K562 (cell line): ENCODE results near the gene ODC1. TPM values are rescaled to one million over a fixed set of nuclear protein-coding genes. Genes with fewer than 3 reads are reported as not detected.
A peak's percentile ranks its signal among the peaks of the same experiment; 100 is the strongest.

ENCODE experiments used
- ARNT ChIP-seq, 2 experiments: fragments of 450-650 bp; IDR thresholded peaks; 2 replicates each; pipeline ENCODE4 v1.6.1; 2016; ENCODE audit warnings: mild to moderate bottlenecking in 1 of 2
- ATF3 ChIP-seq, 2 experiments: fragments of 450-650 bp in 1 of 2; sonication (generic) in 1 of 2; formaldehyde crosslinking in 1 of 2; IDR thresholded peaks in 1 of 2; conservative IDR thresholded peaks in 1 of 2; 2 replicates each; pipeline versions ENCODE4 v1.6.1 to v1.8.1; 2016 to 2023; ENCODE audit warnings: mild to moderate bottlenecking in 2 of 2, moderate library complexity in 2 of 2, inconsistent platforms in 1 of 2, missing genetic modification reagents in 1 of 2
- FOS ChIP-seq: IDR thresholded peaks from 3 replicates; pipeline ENCODE4 v1.6.1; 2011; ENCODE audit not compliant: insufficient read length; ENCODE audit errors: extremely low read depth
- FUS ChIP-seq: fragments of 200-400 bp; formaldehyde crosslinking; optimal IDR thresholded peaks from 2 replicates; pipeline ENCODE3; 2017; ENCODE audit warnings: low read depth, low read length
- GTF3C2 ChIP-seq: IDR thresholded peaks from 3 replicates; pipeline ENCODE4 v1.6.1; 2011; ENCODE audit warnings: borderline replicate concordance, mild to moderate bottlenecking, moderate library complexity; ENCODE audit not compliant: insufficient read length; ENCODE audit errors: extremely low read depth
- HES1 ChIP-seq: fragments of 450-650 bp; IDR thresholded peaks from 2 replicates; pipeline ENCODE4 v1.6.1; 2016; ENCODE audit warnings: low read depth, mild to moderate bottlenecking, moderate library complexity
- MYBL2 ChIP-seq, 2 experiments: fragments of 450-650 bp in 1 of 2; sonication (generic) in 1 of 2; formaldehyde crosslinking in 1 of 2; IDR thresholded peaks; 2 replicates each; pipeline versions ENCODE4 v1.6.1 to v1.8.1; 2017 to 2022; ENCODE audit warnings: borderline replicate concordance in 1 of 2, inconsistent platforms in 1 of 2, low read depth in 1 of 2, mild to moderate bottlenecking in 1 of 2, missing genetic modification reagents in 1 of 2, moderate library complexity in 1 of 2
- NCOA6 ChIP-seq: fragments of 450-650 bp; IDR thresholded peaks from 2 replicates; pipeline ENCODE4 v1.6.1; 2017; ENCODE audit warnings: mild to moderate bottlenecking
- TBP ChIP-seq: optimal IDR thresholded peaks from 2 replicates; pipeline ENCODE3; 2011; ENCODE audit warnings: low read depth, low read length, improper control_type of control experiment
- TCF7 ChIP-seq: sonication (generic); IDR thresholded peaks from 2 replicates; pipeline ENCODE4 v1.6.1; 2016; ENCODE audit warnings: antibody characterized with exemption, borderline replicate concordance
- ZBTB33 ChIP-seq: sonication (generic); formaldehyde crosslinking; IDR thresholded peaks from 2 replicates; pipeline ENCODE4 v1.8.1; 2023; ENCODE audit warnings: mild to moderate bottlenecking, missing genetic modification reagents
- ZFX ChIP-seq: sonication (generic); formaldehyde crosslinking; IDR thresholded peaks from 2 replicates; pipeline ENCODE4 v1.8.0; 2022; ENCODE audit warnings: mild to moderate bottlenecking, missing genetic modification reagents, moderate library complexity
- ZNF23 ChIP-seq: fragments of 250-450 bp; sonication (Bioruptor Pico); IDR thresholded peaks from 2 replicates; pipeline ENCODE4 v1.4.0; 2020; ENCODE audit warnings: mild to moderate bottlenecking
- ZNF592 ChIP-seq: fragments of 450-650 bp; IDR thresholded peaks from 2 replicates; pipeline ENCODE4 v1.6.1; 2017; ENCODE audit warnings: antibody characterized with exemption, mild to moderate bottlenecking
- polyA plus RNA-seq, 8 experiments: library from polyadenylated mRNA; depleted of rRNA in 4 of 8; stranded (reverse) in 5 of 8; unstranded in 3 of 8; fragments of >200 nt; fragmentation: Nextera tagmentation in 2 of 8; fragmentation: Illumina TruSeq in 1 of 8; extraction: Ambion mirVana in 2 of 8; extraction: Trizol in 1 of 8; gene quantifications; 2 replicates each; pipeline versions ENCODE4 v1.2.1 to v1.2.3, GENCODE V29; 2011 to 2014; ENCODE audit warnings: inconsistent platforms in 1 of 8, missing spikeins in 1 of 8
- total RNA-seq, 7 experiments: library from RNA; depleted of rRNA in 6 of 7; stranded (reverse); fragments of >200 nt in 6 of 7; fragmentation: Illumina TruSeq in 2 of 7; extraction: Trizol in 2 of 7; gene quantifications; 2 replicates each; pipeline versions ENCODE4 v1.2.1 to v1.2.3, GENCODE V29; 2011 to 2021; ENCODE audit warnings: low replicate concordance in 1 of 7

The ODC1 gene
- total and polyA plus RNA-seq, 9 of the 15 experiments (the other 6 are each of a cell fraction or from before 2014, with no cell fraction given), result 142 to 563 (median 457) TPM

GRCh38 chr2:10434886-10435819, 13.0 kb downstream of the ODC1 start (continued):
- TF ChIP-seq ZNF23 (no peak), MYBL2 (IDR thresholded peaks at IDR 0.05; ENCODE audit: low read depth) (no peak), MYBL2 (CRISPR knock-in tag; IDR thresholded peaks at IDR 0.05; ENCODE audit: borderline replicate concordance) (no peak), TCF7 (0 out of 2 replicates have a peak, but pooled peaks have one; percentile 37), GTF3C2 (no peak), NCOA6 (no peak), ZNF592 (peak; percentile 30; the same call in 1 of the 2 replicates), ATF3 (IDR thresholded peaks at IDR 0.05) (no peak), ATF3 (CRISPR knock-in tag; conservative IDR thresholded peaks at IDR 0.05) (peak; percentile 77; the same call in 1 of the 2 replicates), FUS (no peak), ZFX (CRISPR knock-in tag) (no peak), TBP (no peak), ARNT (IDR thresholded peaks at IDR 0.05) (no peak), ZBTB33 (CRISPR knock-in tag) (peak; percentile 83), FOS (no peak), HES1 (peak; percentile 45; the same call in 1 of the 2 replicates)
